Measurements from ENCODE around the gene PARN.
"Not testable (repeated sequence)": the region's sequence is repeated elsewhere in the genome, so short reads cannot be mapped to it uniquely, and the experiment has no call there.

Gene PARN

DNA sequence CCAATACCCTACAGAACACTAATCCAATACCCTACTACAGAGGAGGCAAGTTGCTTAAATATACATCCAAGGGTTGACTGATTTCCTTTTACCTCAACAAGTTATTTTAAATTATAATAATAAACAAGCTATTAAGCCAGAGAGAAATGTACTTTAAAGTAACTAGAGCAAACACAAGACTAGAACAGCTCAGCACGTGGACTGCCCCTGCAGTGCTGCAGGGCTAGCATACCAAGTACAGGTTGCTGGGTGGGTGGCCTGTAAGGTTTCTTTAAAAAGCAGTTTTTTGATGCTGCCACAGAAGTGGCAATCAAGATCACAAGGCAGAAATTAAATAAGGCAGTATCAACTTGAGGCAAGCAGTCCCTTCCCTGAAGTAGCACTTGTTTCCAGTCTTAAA lies 63.5 kb downstream of the PARN start:
- DNase-seq = no peak

DNA sequence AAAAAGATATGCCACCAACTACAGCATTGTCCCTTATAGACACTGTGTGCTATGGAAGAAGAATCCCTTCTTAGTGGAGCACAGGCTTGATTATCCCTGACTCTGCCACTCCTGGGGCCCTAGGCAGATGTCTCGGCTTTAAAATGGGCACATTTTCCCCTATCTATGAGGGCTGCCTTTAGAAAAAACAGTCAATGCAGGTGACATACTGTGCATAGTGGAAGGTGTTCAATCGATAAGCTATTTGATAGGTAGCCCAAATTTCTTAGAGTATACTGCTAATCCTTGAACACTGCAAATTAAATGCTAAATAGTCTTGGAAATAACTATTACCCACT lies 64.4 kb downstream of the PARN start:
- DNase-seq = no peak

DNA sequence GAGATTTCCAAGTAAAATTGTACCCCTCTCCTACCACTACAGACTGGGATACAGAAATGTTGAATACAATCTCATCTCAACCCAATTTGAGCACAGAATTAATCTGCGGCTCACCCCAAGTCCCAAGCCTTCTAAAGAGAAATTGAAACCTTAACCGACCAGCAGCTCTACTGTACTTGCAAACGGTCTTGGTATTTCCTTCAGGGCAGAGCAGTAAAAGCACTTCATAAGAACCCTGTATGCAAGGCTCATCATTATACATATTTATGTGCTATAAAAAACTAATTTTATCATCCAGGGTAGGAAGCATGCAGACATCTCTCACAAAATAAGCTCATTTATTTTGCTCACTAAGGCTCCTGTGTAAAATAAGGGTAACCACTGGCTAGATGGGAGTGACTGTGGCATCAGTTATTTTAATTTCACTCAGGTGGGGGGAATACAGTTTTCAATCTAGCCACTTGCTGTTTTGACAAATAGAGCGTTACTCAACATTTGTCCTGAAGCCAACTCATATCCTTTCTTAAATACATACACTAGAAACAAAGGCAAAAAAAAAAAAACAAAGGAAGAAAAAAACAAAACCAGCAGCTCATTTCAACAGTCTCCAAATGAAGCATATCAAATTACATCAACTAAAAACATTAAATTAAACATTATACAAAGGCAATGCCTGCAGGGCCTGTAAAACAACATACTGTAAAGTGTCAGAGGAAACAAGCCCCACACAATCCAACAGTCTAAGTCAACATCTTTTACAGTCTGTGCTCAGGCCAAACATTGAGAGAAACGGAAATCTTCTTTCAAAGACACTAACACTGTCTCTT lies 65.0 kb downstream of the PARN start:
- no peak for DNase-seq

DNA sequence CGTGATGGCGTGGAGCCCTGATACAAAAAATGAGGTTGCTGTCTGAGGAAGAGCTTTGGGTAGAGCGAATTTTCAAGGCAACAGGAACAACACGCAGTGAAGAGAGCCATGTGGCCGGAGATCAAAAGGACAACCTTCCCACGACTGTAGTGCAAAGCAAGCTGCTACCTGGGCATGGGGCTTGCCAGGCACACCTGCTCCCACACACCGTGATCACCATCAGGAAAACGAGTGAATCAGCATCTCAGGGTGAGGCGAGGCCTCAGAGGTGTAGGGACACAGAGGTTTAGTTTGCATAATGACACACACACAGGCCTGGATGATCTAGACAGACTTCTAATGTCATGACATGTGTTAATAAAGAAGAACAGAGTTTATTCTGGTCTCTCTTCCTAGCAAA lies 65.7 kb downstream of the PARN start:
- no peak for DNase-seq

DNA sequence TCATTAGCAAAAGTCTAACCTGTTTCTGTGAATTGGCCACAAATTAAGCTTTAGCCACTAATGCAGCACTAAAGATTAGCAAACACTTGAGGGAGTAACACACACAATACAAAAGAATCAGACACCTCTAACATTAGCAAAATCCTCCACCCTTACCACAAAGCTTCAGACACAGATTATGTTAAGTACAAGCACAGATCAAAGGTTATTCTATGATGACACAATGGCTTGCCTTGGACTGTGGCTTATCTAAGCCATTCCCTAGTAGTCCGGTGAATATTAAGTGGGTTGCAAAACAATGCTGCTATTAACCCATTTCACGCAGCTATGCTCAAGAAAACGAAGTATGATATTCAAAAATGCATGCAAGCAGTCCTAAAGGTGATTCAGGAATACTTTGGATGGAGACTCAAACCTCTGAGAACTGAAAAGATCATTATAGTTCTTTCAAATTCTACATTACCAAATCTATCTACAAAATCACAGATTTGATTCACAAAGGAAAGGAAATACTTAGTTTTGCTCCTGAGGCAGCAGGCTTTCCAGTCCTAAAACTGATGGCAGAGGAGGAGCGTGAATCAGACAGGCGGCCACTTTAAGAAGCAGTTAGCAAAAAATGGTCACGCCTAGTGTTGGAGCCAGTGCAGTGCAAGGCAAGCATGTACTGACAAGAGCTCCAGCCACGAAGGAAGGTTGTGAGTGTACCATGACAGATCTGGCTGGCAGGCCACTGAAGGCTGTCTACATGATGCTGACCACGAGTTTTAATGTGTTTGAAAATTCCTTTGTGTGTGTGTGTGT lies 67.2 kb downstream of the PARN start:
- no peak for DNase-seq

DNA sequence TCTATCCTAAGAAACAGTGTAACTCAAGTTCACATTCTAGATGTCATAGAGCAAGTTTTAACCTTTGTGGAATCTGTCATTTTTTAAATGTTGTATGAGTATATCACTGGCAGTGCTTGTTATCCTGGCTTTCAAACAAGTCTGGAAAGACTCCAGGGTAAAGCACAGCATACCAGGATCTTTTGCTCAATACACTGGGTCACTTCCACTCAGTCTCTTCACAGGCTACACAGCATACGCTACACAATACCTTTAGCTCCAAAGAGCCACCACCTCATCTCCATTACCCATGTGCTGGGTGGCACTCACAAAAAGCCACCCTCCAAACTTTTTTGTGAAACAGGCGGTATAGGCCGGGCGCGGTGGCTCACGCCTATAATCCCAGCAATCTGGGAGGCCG lies 69.5 kb downstream of the PARN start:
- no peak for DNase-seq

DNA sequence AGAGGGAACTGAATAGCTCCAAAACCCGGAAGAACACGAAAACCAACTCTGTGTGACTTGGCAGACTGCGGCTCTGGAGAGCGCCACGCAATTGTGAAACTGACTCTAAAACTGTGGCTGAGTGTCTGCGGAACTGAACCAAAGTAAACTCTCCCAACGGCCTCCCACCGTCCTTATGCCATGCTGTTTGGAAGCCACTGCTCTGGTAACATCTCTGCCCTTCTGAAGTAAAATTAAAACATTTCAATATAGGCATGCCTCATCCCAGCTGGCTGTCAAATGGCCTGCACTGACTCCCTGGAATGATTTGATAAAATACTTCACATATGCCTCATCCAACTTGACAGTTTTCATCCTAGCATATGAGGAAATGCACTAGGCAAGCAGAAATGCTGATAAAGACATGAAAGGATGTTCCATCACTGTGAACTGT lies 70.2 kb downstream of the PARN start:
- no peak for DNase-seq

DNA sequence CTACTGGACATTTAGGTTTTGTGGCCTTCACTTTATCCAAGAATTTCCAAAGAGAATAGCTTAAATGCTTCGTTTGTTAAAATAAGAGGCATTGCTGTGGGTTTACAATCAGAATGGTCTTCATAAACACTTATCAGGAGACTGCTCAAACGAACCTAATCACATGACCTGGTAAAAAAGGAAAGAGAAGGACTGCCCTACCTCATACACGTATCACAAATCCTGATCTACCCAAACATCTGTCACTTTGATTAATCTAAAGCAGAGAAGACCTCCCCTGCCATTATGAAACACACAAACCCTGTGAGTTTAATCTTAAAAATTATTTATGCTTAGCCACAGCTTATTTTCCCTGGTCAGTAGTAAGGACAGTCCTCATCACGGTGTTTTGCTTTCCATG lies 76.6 kb downstream of the PARN start:
- no peak for DNase-seq

DNA sequence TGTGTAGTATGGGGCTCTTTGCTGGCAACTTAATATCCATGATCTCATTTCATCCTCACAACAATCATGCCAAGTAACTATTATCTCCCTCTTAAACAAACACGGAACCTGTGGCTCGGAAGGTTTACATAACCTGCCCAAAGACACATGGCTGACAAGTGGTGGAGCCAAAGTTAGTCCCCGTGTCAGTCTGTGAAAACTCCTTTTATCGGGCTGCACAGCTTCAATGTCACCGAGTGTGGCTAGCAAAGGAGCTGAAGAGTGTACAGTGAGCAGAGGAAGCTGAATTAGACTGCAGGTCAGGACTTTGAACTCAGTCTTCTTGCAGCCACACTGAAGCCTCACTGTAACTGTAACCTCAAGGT lies 80.3 kb downstream of the PARN start:
- no peak for DNase-seq

DNA sequence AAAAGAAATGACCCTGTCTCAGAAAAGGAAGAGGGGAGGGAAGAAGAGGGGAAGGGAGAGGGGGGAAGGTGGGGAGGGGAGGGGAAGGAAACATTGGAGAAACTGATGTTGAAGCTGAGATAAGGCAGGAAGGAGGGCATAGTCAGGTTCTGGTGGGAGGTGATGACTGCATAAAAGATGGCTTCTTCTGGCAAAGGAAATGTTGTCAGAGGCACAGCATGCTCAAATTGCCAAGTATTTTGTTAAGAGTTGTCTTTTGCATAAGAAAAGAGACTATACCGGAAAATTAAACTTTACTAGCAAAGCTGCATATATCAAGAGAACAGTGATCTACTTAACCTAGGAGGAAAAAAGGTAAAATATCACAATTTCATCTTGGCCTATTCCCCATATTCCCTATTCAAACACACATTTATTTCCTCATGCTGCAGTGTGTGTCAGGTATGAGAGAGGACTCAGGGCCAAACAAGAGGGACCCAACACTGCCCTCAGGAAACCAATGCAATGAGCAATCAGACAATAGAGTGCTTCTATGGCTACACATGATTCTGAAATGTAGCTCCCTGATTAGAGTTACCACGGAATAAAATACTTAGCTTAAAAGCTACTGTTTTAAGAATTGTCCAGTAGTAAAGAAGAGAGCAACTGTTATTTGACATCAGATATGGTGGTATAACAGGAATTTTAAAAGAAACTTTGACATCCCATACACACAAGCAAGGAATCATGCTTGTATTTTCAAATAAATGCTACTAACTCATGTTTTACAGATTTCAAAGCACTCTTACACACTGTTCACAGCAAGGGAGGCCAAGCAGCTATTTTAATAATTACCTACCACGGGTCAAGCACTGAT lies 80.9 kb downstream of the PARN start:
- DNase-seq = no peak

DNA sequence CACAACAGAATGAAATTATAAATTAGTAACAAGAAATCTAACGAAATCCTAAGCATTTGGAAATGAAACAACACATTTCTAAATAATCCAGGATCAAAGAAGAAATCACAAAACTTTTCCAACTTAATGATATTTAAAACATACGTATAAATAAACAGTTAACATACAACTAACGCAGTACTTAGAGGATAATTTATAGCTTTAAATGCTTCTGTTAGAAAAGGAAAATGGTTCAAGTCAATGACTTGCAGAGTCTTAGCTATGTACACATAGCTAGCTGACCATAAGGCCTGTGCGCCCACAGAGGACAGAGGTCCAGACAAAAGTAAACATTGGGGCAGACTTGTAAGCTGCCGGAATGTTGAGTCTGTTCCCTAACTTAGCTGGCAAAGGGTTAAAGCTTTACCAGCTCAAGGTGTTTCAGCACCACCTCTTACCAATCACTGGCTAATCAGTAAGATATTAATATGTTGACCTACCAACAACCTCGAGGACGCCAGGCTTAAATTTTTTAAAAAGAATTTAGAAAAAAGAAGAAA lies 84.6 kb downstream of the PARN start:
- DNase-seq = no peak

DNA sequence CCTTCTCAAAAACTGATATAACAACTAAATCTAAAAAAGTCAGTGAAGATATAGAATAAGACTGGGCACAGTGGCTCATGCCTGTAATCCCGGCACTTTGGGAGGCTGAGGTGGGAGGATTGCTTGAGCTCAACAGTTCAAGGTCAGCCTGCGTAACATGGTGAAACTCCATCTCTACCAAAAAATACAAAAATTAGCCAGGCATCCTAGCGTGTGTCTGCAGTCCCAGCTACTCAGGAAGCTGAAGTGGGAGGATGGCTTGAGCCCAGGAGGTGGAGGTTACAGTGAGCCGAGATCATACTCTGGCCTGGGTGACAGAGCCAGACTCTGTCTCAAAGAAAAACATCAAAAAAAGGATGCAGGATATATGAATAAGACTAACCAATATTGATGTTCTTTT lies 85.2 kb downstream of the PARN start:
- DNase-seq = not testable (repeated sequence)

DNA sequence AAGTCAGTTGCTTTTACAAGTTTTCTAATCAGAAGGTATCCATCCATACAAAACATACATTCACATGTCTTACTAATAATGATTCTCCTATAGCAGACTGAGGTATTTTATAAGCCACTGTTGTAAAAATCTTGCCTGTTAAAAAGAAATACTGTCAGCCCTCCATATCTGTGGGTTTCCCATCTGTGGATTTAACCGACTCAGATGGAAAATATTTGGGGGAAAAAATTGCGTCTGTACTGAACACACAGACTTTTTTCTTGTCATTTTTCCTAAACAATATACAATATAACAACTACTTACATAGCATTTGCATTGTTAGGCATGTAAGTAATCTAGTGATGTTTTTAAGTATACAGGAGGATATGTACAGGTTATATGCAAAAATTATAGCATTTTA lies 90.4 kb downstream of the PARN start:
- no peak for DNase-seq

DNA sequence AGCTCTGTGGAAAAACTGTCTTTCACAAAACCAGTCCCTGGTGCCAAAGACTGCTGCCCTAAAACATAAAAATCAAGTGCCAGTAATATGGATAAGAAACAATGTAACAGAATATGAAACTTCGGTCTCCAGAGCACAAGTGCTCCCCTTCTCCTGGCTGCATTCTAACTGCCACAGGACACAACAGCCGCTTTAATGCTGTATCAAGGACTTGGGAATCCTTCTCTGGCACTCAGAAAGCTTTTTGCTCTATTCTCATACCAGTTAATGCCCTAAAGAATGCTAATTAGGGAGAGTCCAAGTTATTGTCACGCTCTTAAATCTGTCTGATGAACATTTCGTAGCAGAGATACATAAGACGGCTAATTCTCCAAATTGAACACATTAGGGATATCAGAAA lies 90.9 kb downstream of the PARN start:
- no peak for DNase-seq

DNA sequence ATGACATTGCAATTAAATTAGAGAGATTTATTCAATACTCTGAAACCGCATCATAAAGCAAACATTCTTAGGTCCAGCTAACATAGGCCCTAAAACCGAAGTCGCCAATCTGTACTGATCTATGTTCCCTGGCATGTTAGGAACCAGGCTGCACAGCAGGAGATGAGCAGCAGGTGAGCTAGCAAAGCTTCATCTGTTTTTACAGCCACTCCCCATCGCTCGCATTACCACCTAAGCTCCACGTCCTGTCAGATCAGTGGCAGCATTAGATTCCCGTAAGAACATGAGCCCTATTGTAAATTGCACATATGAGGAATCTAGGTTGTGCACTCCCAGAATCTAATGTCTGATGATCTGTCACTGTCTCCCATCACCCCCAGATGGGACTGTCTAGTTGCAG lies 91.5 kb downstream of the PARN start:
- no peak for DNase-seq

DNA sequence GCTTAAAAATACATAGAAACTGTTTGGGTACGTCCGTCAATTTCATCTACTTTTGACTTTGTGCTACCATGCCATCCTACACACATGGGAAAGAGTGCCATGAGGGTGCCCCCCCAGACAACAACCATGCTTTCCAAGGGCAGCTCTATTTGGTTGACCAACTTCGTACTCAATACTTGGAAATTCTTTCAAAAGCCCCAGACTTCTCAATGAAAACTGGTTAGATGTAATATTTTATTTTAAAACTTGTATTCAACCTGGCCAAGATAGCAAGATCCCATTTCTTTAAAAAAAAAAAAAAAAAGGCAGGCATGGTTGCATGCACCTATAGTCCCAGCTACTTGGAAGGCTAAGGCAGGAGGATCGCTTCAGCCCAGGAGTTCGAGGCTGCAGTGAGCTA lies 98.4 kb downstream of the PARN start:
- DNase-seq = no peak

DNA sequence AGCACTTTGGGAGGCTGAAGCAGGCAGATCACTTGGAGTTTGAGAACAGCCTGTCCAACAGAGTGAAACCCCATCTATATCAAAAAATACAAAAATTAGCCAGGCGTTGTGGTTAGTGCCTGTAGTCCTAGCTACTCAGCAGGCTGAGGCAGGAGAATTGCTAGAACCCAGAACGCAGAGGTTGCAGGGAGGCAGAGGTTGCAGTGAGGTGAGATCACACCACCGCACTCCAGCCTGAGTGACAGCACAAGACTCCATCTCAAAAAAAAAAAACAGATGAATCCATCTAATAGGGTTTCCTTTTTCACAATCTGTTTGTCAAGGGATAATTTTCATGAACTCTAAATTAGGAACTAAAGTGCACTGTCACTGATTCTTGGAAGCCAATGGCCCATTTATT lies 99.0 kb downstream of the PARN start:
- no peak for DNase-seq

DNA sequence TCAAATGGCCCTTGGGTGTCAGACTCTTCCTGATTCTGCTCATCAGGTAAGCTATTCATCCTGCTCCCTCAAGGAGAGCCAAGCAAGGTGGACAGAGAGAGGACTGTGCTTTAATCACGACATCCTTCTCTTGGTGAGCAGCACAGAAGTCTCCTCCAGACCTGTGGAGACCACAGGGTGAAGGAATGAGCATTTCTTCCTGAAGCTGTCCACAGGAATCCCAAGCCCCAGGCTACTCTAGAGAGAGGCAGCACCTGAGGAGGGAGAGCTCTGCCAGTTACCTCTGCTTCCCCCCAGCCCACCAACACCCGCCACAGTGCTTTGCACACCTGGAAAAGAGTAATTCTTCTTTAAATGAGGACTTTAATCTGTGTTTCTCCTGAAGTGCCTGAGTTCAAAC lies 100.0 kb downstream of the PARN start:
- no peak for DNase-seq

DNA sequence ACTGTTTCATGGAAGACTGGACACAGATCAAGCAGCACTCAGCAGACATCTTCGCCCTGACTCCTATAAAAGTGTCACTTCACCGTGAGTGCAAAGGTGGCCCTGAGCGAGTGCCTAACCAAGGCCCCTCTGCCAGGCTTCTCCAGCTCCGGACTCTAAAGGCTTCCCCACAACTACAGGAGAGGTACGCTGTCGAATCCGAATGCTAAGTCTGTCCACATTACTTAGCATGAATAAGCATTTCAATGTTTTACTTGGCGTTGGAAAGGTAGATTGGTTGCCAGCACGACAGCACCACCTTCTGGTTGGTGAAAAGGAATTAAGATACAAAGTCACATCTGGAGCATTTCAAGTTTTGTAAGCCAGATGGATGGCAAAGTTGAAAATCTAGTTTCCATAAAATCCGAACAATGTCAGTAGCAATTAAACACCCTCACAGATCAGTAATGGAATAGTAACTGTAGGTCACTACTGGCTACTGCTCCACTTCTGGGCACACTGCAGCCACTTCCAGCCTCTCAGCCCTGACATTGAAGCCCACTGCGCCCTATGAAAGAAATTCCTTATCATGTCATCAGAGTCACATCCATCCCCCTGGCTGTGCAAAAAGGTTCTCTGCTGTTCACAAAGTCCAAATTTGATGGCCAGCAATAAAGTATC lies 100.9 kb downstream of the PARN start:
- peak; percentile 43 to 64 for DNase-seq

DNA sequence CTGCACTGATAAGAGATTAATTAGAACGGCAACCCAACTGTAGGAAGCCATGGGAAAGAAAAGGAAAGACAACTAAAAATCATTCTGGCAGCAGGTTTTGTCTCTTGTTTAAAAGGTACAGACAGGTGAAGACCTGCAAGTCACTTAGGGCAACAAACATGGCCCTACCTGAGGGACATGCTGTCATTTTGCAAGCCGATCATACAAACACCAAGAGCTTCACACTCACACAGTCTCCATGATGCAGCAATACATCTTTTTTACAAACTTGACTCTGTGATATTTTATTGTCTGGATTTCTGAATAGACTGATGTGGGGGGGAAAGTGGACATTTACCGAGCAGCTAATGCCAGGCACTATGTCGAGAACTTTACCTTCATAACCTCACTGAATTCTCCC lies 101.8 kb downstream of the PARN start:
- DNase-seq = no peak

DNA sequence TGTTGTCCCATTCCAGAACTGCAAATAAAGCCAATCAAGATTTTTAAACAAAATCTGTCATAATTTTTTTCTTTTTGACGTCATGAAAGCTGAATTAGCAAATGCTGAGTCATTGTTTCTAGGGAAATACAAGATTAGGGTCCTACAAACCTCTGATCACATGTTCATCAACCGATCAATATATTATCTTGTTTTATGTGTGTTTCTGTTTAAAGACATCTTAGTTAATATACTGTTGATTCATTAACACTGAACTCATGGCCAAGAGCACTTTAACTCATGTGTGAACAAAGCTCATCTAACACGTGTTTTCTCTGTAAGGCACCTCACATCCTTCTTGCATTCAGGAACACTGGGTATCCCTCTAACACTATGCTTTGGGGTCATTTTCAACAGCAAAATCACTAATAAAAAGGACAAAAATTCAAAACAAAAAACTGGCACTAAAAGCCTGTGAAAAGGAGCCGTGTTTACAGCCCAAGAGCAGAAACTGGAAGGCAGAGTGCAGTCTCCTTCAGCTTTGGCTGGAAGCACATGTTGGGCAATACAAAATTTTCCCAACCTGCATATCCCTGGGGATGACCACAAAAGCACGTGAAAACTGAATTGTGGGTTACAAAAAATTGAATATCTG lies 102.5 kb downstream of the PARN start:
- DNase-seq = no peak

DNA sequence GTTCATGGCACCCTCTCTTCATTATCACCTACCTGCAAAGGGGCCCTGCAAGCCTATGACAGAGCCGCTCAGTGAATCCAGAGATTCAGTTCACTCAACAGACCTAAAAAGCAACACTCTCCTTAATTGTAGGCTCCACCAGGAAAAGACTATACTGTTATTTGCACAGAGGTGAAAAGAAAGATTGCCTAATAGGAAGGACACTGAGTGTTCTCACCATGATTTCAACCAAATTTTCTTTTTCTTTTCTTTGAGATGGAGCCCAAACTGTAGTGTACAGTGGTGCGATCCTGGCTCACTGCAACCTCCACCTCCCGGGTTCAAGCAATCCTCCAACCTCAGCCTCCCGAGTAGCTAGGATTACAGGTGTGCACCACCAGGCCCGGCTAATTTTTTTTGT lies 104.5 kb downstream of the PARN start:
- no peak for DNase-seq
